ENCODE measurements around the gene RELL1.

- TF ChIP-seq CTCF (IDR thresholded peaks at IDR 0.05) (no peak), EZH2 (IDR thresholded peaks at IDR 0.05; ENCODE audit: borderline replicate concordance, insufficient read depth, low read depth, low read length, poor library complexity, severe bottlenecking) (no peak)
Observed at GRCh38 chr4:37632836-37633235, 53.3 kb downstream of the RELL1 start.

Data from B cell (primary cell).